ENCODE measurements around the gene CDH18.

The CDH18 gene

GRCh38 chr5:19927170-19927569 lies 60.8 kb downstream of the CDH18 start:
- Histone ChIP-seq H4K20me1 (ENCODE audit: insufficient read depth, low read length, poor library complexity, severe bottlenecking) (no peaks in the 10 kb centered on the region), H3K4me1 (ENCODE audit: insufficient read depth, low read length, poor library complexity, severe bottlenecking) (no peaks in the 10 kb centered on the region), H3K79me2 (ENCODE audit: insufficient read depth, low read length) (no peaks in the 10 kb centered on the region), H3K4me3 (ENCODE audit: low read length, poor library complexity, severe bottlenecking) (no peak overlapping the region), H3K9me3 (ENCODE audit: insufficient read depth, low read depth, low read length) (no peaks in the 10 kb centered on the region), H3K9me2 (replicated peaks; ENCODE audit: low read depth, low read length) (no peaks in the 10 kb centered on the region), H2AFZ (ENCODE audit: low read length) (no peak overlapping the region), H3K4me2 (ENCODE audit: low read depth, low read length, poor library complexity, severe bottlenecking) (no peak overlapping the region), H3F3A (ENCODE audit: low read depth) (no peaks in the 10 kb centered on the region), H3K36me3 (ENCODE audit: insufficient read depth, low read length) (no peaks in the 10 kb centered on the region), H3K27me3 (ENCODE audit: insufficient read depth, low read length, poor library complexity, severe bottlenecking) (no peaks in the 10 kb centered on the region), H3K9ac (ENCODE audit: low read depth, low read length, poor library complexity, severe bottlenecking) (no peak overlapping the region)
- TF ChIP-seq EZH2phosphoT487 (IDR thresholded peaks at IDR 0.05; ENCODE audit: borderline replicate concordance): no peak
- TF ChIP-seq, protein P1, sequence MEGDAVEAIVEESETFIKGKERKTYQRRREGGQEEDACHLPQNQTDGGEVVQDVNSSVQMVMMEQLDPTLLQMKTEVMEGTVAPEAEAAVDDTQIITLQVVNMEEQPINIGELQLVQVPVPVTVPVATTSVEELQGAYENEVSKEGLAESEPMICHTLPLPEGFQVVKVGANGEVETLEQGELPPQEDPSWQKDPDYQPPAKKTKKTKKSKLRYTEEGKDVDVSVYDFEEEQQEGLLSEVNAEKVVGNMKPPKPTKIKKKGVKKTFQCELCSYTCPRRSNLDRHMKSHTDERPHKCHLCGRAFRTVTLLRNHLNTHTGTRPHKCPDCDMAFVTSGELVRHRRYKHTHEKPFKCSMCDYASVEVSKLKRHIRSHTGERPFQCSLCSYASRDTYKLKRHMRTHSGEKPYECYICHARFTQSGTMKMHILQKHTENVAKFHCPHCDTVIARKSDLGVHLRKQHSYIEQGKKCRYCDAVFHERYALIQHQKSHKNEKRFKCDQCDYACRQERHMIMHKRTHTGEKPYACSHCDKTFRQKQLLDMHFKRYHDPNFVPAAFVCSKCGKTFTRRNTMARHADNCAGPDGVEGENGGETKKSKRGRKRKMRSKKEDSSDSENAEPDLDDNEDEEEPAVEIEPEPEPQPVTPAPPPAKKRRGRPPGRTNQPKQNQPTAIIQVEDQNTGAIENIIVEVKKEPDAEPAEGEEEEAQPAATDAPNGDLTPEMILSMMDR (conservative IDR thresholded peaks at IDR 0.05; ENCODE audit: low read length): no peak

GRCh38 chr5:19923742-19924141 lies 64.3 kb downstream of the CDH18 start:
- Histone ChIP-seq H3F3A (ENCODE audit: low read depth) (no peaks in the 10 kb centered on the region), H3K9me3 (ENCODE audit: insufficient read depth, low read depth, low read length) (no peaks in the 10 kb centered on the region), H3K4me1 (ENCODE audit: insufficient read depth, low read length, poor library complexity, severe bottlenecking) (no peaks in the 10 kb centered on the region), H4K20me1 (ENCODE audit: insufficient read depth, low read length, poor library complexity, severe bottlenecking) (no peaks in the 10 kb centered on the region), H2AFZ (ENCODE audit: low read length) (no peak overlapping the region), H3K36me3 (ENCODE audit: insufficient read depth, low read length) (no peaks in the 10 kb centered on the region), H3K9me2 (replicated peaks; ENCODE audit: low read depth, low read length) (no peaks in the 10 kb centered on the region), H3K79me2 (ENCODE audit: insufficient read depth, low read length) (no peaks in the 10 kb centered on the region), H3K4me2 (ENCODE audit: low read depth, low read length, poor library complexity, severe bottlenecking) (no peak overlapping the region), H3K9ac (ENCODE audit: low read depth, low read length, poor library complexity, severe bottlenecking) (no peak overlapping the region), H3K4me3 (ENCODE audit: low read length, poor library complexity, severe bottlenecking) (no peak overlapping the region), H3K27me3 (ENCODE audit: insufficient read depth, low read length, poor library complexity, severe bottlenecking) (no peaks in the 10 kb centered on the region)
- no peak for TF ChIP-seq EZH2phosphoT487 (IDR thresholded peaks at IDR 0.05; ENCODE audit: borderline replicate concordance)
- TF ChIP-seq, protein P1 (conservative IDR thresholded peaks at IDR 0.05; ENCODE audit: low read length): no peak

DNA sequence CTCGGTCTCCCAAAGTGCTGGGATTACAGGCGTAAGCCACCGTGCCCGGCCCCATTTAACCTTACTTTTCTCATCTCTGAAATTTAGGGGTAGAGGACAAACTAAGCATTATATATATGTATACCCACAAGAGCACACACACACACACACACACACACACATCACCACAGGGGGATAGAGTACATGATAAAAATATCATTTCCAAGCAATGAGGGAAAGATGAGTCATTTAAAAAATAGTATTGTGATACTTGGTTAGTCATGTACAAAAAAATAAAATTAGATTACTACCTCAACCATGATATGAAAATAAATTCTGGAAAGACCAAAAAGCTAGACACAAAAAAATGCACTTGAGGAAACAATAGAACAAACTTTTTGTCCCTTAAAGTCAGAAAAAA lies 67.2 kb downstream of the CDH18 start:
- Histone ChIP-seq H3K9me3 (ENCODE audit: insufficient read depth, low read depth, low read length) (no peaks in the 10 kb centered on the region), H3K4me2 (ENCODE audit: low read depth, low read length, poor library complexity, severe bottlenecking) (no peak overlapping the region), H3K79me2 (ENCODE audit: insufficient read depth, low read length) (no peaks in the 10 kb centered on the region), H3K9ac (ENCODE audit: low read depth, low read length, poor library complexity, severe bottlenecking) (no peak overlapping the region), H3K27me3 (ENCODE audit: insufficient read depth, low read length, poor library complexity, severe bottlenecking) (no peaks in the 10 kb centered on the region), H3K9me2 (replicated peaks; ENCODE audit: low read depth, low read length) (no peaks in the 10 kb centered on the region), H3K36me3 (ENCODE audit: insufficient read depth, low read length) (no peaks in the 10 kb centered on the region), H4K20me1 (ENCODE audit: insufficient read depth, low read length, poor library complexity, severe bottlenecking) (no peaks in the 10 kb centered on the region), H3F3A (ENCODE audit: low read depth) (no peaks in the 10 kb centered on the region), H2AFZ (ENCODE audit: low read length) (no peak overlapping the region), H3K4me3 (ENCODE audit: low read length, poor library complexity, severe bottlenecking) (no peak overlapping the region), H3K4me1 (ENCODE audit: insufficient read depth, low read length, poor library complexity, severe bottlenecking) (no peaks in the 10 kb centered on the region)
- TF ChIP-seq, protein P1 (conservative IDR thresholded peaks at IDR 0.05; ENCODE audit: low read length): no peak
- no peak for TF ChIP-seq EZH2phosphoT487 (IDR thresholded peaks at IDR 0.05; ENCODE audit: borderline replicate concordance)
